Activated CD4-positive, alpha-beta T cell treated with anti-CD3 and anti-CD28 coated beads, Interleukin-2, amount 50 U/mL, for 24 hours (primary cell): ENCODE data around the gene ADAMTSL5.
"Not testable (repeated sequence)": the region's sequence is repeated elsewhere in the genome, so short reads cannot be mapped to it uniquely, and the experiment has no call there.

Experiments used
- DNase-seq, 2 donors: peaks; one replicate each; pipeline ENCODE4 v3.0.0-alpha.2; 2020; ENCODE audit warnings: low read depth in 1 of 2, low spot score in 1 of 2

Gene ADAMTSL5

GRCh38 chr19:1512671-1513498 is at the start of gene ADAMTSL5:
ADAMTSL5 (minus strand) TSS chr19:1513019; CDS start chr19:1510943, 2,076 bp downstream.
- DNase-seq, result peak; percentile 35 to 56

GRCh38 chr19:1561236-1561842 is 48.5 kb upstream of the ADAMTSL5 start:
- no peak for DNase-seq

GRCh38 chr19:1560286-1560882 is 47.6 kb upstream of the ADAMTSL5 start:
- DNase-seq, result no peak

- DNase-seq, result no peak
Measured at GRCh38 chr19:1558552-1558951, 45.7 kb upstream of the ADAMTSL5 start.

GRCh38 chr19:1556390-1557070 is 43.7 kb upstream of the ADAMTSL5 start:
- no peak for DNase-seq

GRCh38 chr19:1555487-1556389 is 42.9 kb upstream of the ADAMTSL5 start:
- no peak for DNase-seq

- DNase-seq, result no peak
Measured at GRCh38 chr19:1554968-1555367, 42.1 kb upstream of the ADAMTSL5 start.

GRCh38 chr19:1553415-1553814 is 40.6 kb upstream of the ADAMTSL5 start:
- no peak for DNase-seq

GRCh38 chr19:1551068-1552040 is 38.5 kb upstream of the ADAMTSL5 start:
- DNase-seq, result no peak

- no peak for DNase-seq
Measured at GRCh38 chr19:1549332-1549945, 36.6 kb upstream of the ADAMTSL5 start.

GRCh38 chr19:1540365-1540925 is 27.6 kb upstream of the ADAMTSL5 start:
- no peak for DNase-seq

- not testable (repeated sequence) for DNase-seq
Measured at GRCh38 chr19:1539749-1540148, 26.9 kb upstream of the ADAMTSL5 start.

- DNase-seq, result no peak
Measured at GRCh38 chr19:1538978-1539377, 26.2 kb upstream of the ADAMTSL5 start.

GRCh38 chr19:1535699-1536098 is 22.9 kb upstream of the ADAMTSL5 start:
- not testable (repeated sequence) for DNase-seq

GRCh38 chr19:1534972-1535371 is 22.2 kb upstream of the ADAMTSL5 start:
- no peak for DNase-seq

- DNase-seq, result no peak
Measured at GRCh38 chr19:1533510-1534150, 20.8 kb upstream of the ADAMTSL5 start.

- no peak for DNase-seq
Measured at GRCh38 chr19:1532003-1532402, 19.2 kb upstream of the ADAMTSL5 start.

GRCh38 chr19:1531587-1531986 is 18.8 kb upstream of the ADAMTSL5 start:
- DNase-seq, result no peak
